Endodermal cell (in vitro differentiated cells): ENCODE data around the gene TLE1. TPM values are rescaled to one million over a fixed set of nuclear protein-coding genes. Genes with fewer than 3 reads are reported as not detected.

Source experiments
- DNase-seq: peaks from one replicate; pipeline ENCODE4 v3.0.0-alpha.2; 2017
- H3K27ac ChIP-seq: 2 replicates; pipeline ENCODE4 v1.5.1; 2013; ENCODE audit warnings: mild to moderate bottlenecking, low read depth, low read length, moderate library complexity
- H3K27me3 ChIP-seq: 2 replicates; pipeline ENCODE4 v1.6.1; 2013; ENCODE audit warnings: mild to moderate bottlenecking, low read length, moderate library complexity; ENCODE audit not compliant: insufficient read depth, control insufficient read depth, poor library complexity, severe bottlenecking
- H3K36me3 ChIP-seq: 2 replicates; pipeline ENCODE4 v1.7.0; 2013; ENCODE audit warnings: mild to moderate bottlenecking, low read length, moderate library complexity; ENCODE audit not compliant: control insufficient read depth, insufficient read depth
- H3K4me1 ChIP-seq: one replicate; pipeline ENCODE4 v1.7.0; 2013; ENCODE audit warnings: low read length; ENCODE audit not compliant: control insufficient read depth, insufficient read depth
- H3K4me3 ChIP-seq: 2 replicates; pipeline ENCODE4 v1.5.1; 2013; ENCODE audit warnings: mild to moderate bottlenecking, low read length, moderate library complexity
- H3K9ac ChIP-seq: 2 replicates; pipeline ENCODE4 v1.6.1; 2013; ENCODE audit warnings: mild to moderate bottlenecking, low read length, moderate library complexity; ENCODE audit not compliant: poor library complexity, severe bottlenecking; ENCODE audit errors: extremely low read depth
- H3K9me3 ChIP-seq: 2 replicates; pipeline ENCODE4 v1.6.1; 2013; ENCODE audit warnings: mild to moderate bottlenecking, low read length, moderate library complexity; ENCODE audit not compliant: control insufficient read depth
- H3K27ac Mint-ChIP-seq: 2 replicates; pipeline ENCODE4 v1.8.0; 2020; ENCODE audit warnings: mixed read lengths
- H3K27me3 Mint-ChIP-seq: 2 replicates; pipeline ENCODE4 v1.8.0; 2021; ENCODE audit warnings: mild to moderate bottlenecking, mixed read lengths; ENCODE audit not compliant: insufficient read depth
- H3K36me3 Mint-ChIP-seq: 2 replicates; pipeline ENCODE4 v1.8.0; 2020; ENCODE audit warnings: low read depth, mixed read lengths
- H3K4me1 Mint-ChIP-seq: 2 replicates; pipeline ENCODE4 v1.8.0; 2020; ENCODE audit warnings: mixed read lengths
- H3K4me3 Mint-ChIP-seq: 2 replicates; pipeline ENCODE4 v1.8.0; 2020; ENCODE audit warnings: mild to moderate bottlenecking, moderate library complexity, mixed read lengths
- H3K9me3 Mint-ChIP-seq: 2 replicates; pipeline ENCODE4 v1.8.0; 2020; ENCODE audit warnings: mild to moderate bottlenecking, mixed read lengths
- CTCF ChIP-seq: fragments of 200-600 bp; sonication (generic); conservative IDR thresholded peaks from 2 replicates; pipeline ENCODE4 v1.5.0; 2021; ENCODE audit warnings: antibody characterized with exemption, mild to moderate bottlenecking
- WGBS, 2 experiments: methylation state at CpG; one replicate each; pipeline versions ENCODE4 v1.1.5 to v1.1.7; 2013; ENCODE audit warnings: missing lambda C conversion rate in 2 of 2, mixed read lengths in 1 of 2; ENCODE audit not compliant: insufficient coverage in 1 of 2, insufficient read length in 1 of 2; 5-methylcytosine and 5-hydroxymethylcytosine counted together
- total RNA-seq, 2 donors: library from RNA; stranded (reverse); fragmentation: NEBNext Ultra II Directional in 1 of 2; extraction: Animal tissue kit (Norgen Biotek cat#: 25700) in 1 of 2; gene quantifications; 2 replicates in 1 of 2; 3 replicates in 1 of 2; pipeline ENCODE4 v1.2.1, GENCODE V29; 2021

Gene TLE1
- total RNA-seq, 2 donors from 2014 or later, result 49.7 to 73.5 TPM

GRCh38 chr9:81627481-81627880 lies 61.9 kb downstream of the TLE1 start:
- H3K27me3 ChIP-seq, result no peaks in the 10 kb centered on the region

GRCh38 chr9:81626511-81626910 lies 62.8 kb downstream of the TLE1 start:
- Histone ChIP-seq H3K9ac (no peak overlapping the region), H3K27ac (no peak overlapping the region), H3K27me3 (no peaks in the 10 kb centered on the region), H3K4me1 (peaks cover 13% of the 10 kb centered on the region), H3K36me3 (peaks cover 44% of the 10 kb centered on the region), H3K9me3 (no peaks in the 10 kb centered on the region), H3K4me3 (no peak overlapping the region)
- Mint-ChIP-seq H3K4me1 (peaks cover 32% of the 10 kb centered on the region), H3K27me3 (no peaks in the 10 kb centered on the region), H3K9me3 (no peaks in the 10 kb centered on the region), H3K27ac (no peak overlapping the region), H3K36me3 (peaks cover 11% of the 10 kb centered on the region), H3K4me3 (no peak overlapping the region)
- no peak for TF ChIP-seq CTCF
- WGBS, 2 experiments, result 75 to 90% methylated on average over 2 to 4 of the region's 4 CpGs
- no peak for DNase-seq

More at GRCh38 chr9:81627481-81627880, 61.9 kb downstream of the TLE1 start:
- peaks cover 54% of the 10 kb centered on the region for H3K36me3 ChIP-seq
- Mint-ChIP-seq H3K4me1 (peaks cover 23% of the 10 kb centered on the region), H3K27me3 (no peaks in the 10 kb centered on the region), H3K4me3 (no peak overlapping the region), H3K36me3 (peaks cover 20% of the 10 kb centered on the region), H3K27ac (no peak overlapping the region), H3K9me3 (no peaks in the 10 kb centered on the region)
- H3K4me3 ChIP-seq, result no peak overlapping the region
- H3K27ac ChIP-seq, result no peak overlapping the region
- no peak overlapping the region for H3K9ac ChIP-seq
- no peaks in the 10 kb centered on the region for H3K9me3 ChIP-seq
- no peak for TF ChIP-seq CTCF
- no peak for DNase-seq
- H3K4me1 ChIP-seq, result peaks cover 8% of the 10 kb centered on the region
- WGBS, 2 experiments, result 94 to 100% methylated on average over 3 of the region's 3 CpGs

GRCh38 chr9:81625969-81626368 lies 63.4 kb downstream of the TLE1 start:
- no peak overlapping the region for H3K27ac ChIP-seq
- H3K27me3 ChIP-seq, result no peaks in the 10 kb centered on the region
- no peak for DNase-seq
- H3K9me3 ChIP-seq, result no peaks in the 10 kb centered on the region
- WGBS, 2 experiments, result 96 to 97% methylated on average over 6 of the region's 6 CpGs
- Mint-ChIP-seq H3K4me3 (no peak overlapping the region), H3K36me3 (peaks cover 7% of the 10 kb centered on the region), H3K27me3 (no peaks in the 10 kb centered on the region), H3K4me1 (peaks cover 38% of the 10 kb centered on the region), H3K9me3 (no peaks in the 10 kb centered on the region), H3K27ac (no peak overlapping the region)
- peaks cover 44% of the 10 kb centered on the region for H3K36me3 ChIP-seq
- no peak overlapping the region for H3K4me3 ChIP-seq
- peaks cover 13% of the 10 kb centered on the region for H3K4me1 ChIP-seq
- no peak for TF ChIP-seq CTCF
- no peak overlapping the region for H3K9ac ChIP-seq
